SU-DHL-6 (cell line): ENCODE results near the gene DMC1.

Source experiments
- H2AFZ ChIP-seq: fragments of 200-600 bp; sonication (generic); 2 replicates; pipeline ENCODE4 v1.6.1; 2014; ENCODE audit warnings: low read depth, mild to moderate bottlenecking, moderate library complexity, mixed read lengths, antibody characterized with exemption, low read length; ENCODE audit not compliant: severe bottlenecking
- H3F3A ChIP-seq: fragments of 200-600 bp; shearing (Covaris generic); 2 replicates; pipeline ENCODE4 v1.6.0; 2016; ENCODE audit warnings: antibody characterized with exemption, mild to moderate bottlenecking; ENCODE audit not compliant: insufficient read depth
- H3K27ac ChIP-seq: fragments of 200-600 bp; sonication (generic); 2 replicates; pipeline ENCODE4 v1.5.1; 2016; ENCODE audit warnings: low read depth, mild to moderate bottlenecking, low read length, moderate library complexity, mixed read lengths
- H3K27me3 ChIP-seq: fragments of 200-600 bp; sonication (generic), shearing (Covaris generic); 2 replicates; pipeline ENCODE4 v1.6.0; 2014; ENCODE audit warnings: mild to moderate bottlenecking, low read length
- H3K36me3 ChIP-seq: fragments of 200-600 bp; sonication (generic); 2 replicates; pipeline ENCODE4 v1.6.1; 2014; ENCODE audit warnings: mild to moderate bottlenecking, low read length, mixed read lengths
- H3K4me2 ChIP-seq: fragments of 300-600, 200-600 bp; shearing (Covaris generic), sonication (generic); 2 replicates; pipeline ENCODE4 v1.6.0; 2014; ENCODE audit warnings: low read length, low read depth, mild to moderate bottlenecking; ENCODE audit not compliant: poor library complexity, severe bottlenecking
- H3K4me3 ChIP-seq: fragments of 200-600 bp; sonication (generic); 2 replicates; pipeline ENCODE4 v1.5.1; 2014; ENCODE audit warnings: antibody characterized with exemption, low read length, mild to moderate bottlenecking, mixed read lengths; ENCODE audit not compliant: insufficient read depth, poor library complexity, severe bottlenecking
- H3K79me2 ChIP-seq: fragments of 200-600 bp; sonication (generic); 2 replicates; pipeline ENCODE4 v1.6.1; 2014; ENCODE audit warnings: mild to moderate bottlenecking, low read length, moderate library complexity; ENCODE audit not compliant: insufficient read depth
- H3K9ac ChIP-seq: fragments of 200-600 bp; sonication (generic); 2 replicates; pipeline ENCODE4 v1.7.0; 2014; ENCODE audit warnings: mild to moderate bottlenecking, low read length
- H3K9me2 ChIP-seq: fragments of 200-600 bp; sonication (generic); replicated peaks from 2 replicates; pipeline ENCODE4 v1.6.1; 2014; ENCODE audit warnings: low read length; ENCODE audit not compliant: insufficient read depth
- H3K9me3 ChIP-seq: fragments of 200-600 bp; sonication (generic); 2 replicates; pipeline ENCODE4 v1.6.1; 2014; ENCODE audit warnings: low read length, mixed read lengths; ENCODE audit not compliant: insufficient read depth
- H4K20me1 ChIP-seq: fragments of 200-600 bp; sonication (generic); 2 replicates; pipeline ENCODE4 v1.6.1; 2014; ENCODE audit warnings: low read depth, mild to moderate bottlenecking, antibody characterized with exemption, low read length, moderate library complexity, mixed read lengths
- EZH2phosphoT487 ChIP-seq: fragments of 200-600 bp; sonication (generic), shearing (Covaris generic); conservative IDR thresholded peaks from 2 replicates; pipeline ENCODE4 v1.6.1; 2018; ENCODE audit warnings: mild to moderate bottlenecking, antibody characterized with exemption, low read length, moderate library complexity, mixed read lengths
- TF ChIP-seq, protein P1 (sequence below): fragments of 200-600 bp; sonication (generic); IDR thresholded peaks from one replicate; pipeline ENCODE4 v1.5.1; 2017; ENCODE audit warnings: antibody characterized with exemption, mild to moderate bottlenecking, low read length, moderate library complexity; ENCODE audit not compliant: insufficient read depth, poor library complexity, severe bottlenecking

The DMC1 gene

GRCh38 chr22:38554281-38554680 lies 15.7 kb downstream of the DMC1 start:
- Histone ChIP-seq H2AFZ (no peak overlapping the region), H3K79me2 (no peaks in the 10 kb centered on the region), H3K27ac (no peak overlapping the region), H3K4me2 (no peak overlapping the region), H3K36me3 (no peaks in the 10 kb centered on the region), H3K9me3 (no peaks in the 10 kb centered on the region), H3K4me3 (no peak overlapping the region), H3K9me2 (no peaks in the 10 kb centered on the region), H3F3A (no peaks in the 10 kb centered on the region), H3K9ac (no peak overlapping the region), H3K27me3 (no peaks in the 10 kb centered on the region), H4K20me1 (no peaks in the 10 kb centered on the region)
- TF ChIP-seq, protein P1, sequence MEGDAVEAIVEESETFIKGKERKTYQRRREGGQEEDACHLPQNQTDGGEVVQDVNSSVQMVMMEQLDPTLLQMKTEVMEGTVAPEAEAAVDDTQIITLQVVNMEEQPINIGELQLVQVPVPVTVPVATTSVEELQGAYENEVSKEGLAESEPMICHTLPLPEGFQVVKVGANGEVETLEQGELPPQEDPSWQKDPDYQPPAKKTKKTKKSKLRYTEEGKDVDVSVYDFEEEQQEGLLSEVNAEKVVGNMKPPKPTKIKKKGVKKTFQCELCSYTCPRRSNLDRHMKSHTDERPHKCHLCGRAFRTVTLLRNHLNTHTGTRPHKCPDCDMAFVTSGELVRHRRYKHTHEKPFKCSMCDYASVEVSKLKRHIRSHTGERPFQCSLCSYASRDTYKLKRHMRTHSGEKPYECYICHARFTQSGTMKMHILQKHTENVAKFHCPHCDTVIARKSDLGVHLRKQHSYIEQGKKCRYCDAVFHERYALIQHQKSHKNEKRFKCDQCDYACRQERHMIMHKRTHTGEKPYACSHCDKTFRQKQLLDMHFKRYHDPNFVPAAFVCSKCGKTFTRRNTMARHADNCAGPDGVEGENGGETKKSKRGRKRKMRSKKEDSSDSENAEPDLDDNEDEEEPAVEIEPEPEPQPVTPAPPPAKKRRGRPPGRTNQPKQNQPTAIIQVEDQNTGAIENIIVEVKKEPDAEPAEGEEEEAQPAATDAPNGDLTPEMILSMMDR = no peak
- TF ChIP-seq EZH2phosphoT487 = no peak

GRCh38 chr22:38549101-38549894 lies 20.7 kb downstream of the DMC1 start:
- Histone ChIP-seq H3K4me3 (no peak overlapping the region), H3K9me3 (no peaks in the 10 kb centered on the region), H3K9ac (no peak overlapping the region), H3K79me2 (no peaks in the 10 kb centered on the region), H3K27me3 (no peaks in the 10 kb centered on the region), H4K20me1 (no peaks in the 10 kb centered on the region), H3K36me3 (no peaks in the 10 kb centered on the region), H2AFZ (no peak overlapping the region), H3K27ac (no peak overlapping the region), H3K9me2 (no peaks in the 10 kb centered on the region), H3K4me2 (no peak overlapping the region), H3F3A (no peaks in the 10 kb centered on the region)
- TF ChIP-seq, protein P1 = no peak
- TF ChIP-seq EZH2phosphoT487 = no peak

GRCh38 chr22:38540701-38541100 lies 29.3 kb downstream of the DMC1 start:
- Histone ChIP-seq H3K9me2 (no peaks in the 10 kb centered on the region), H3K9me3 (no peaks in the 10 kb centered on the region), H3K36me3 (no peaks in the 10 kb centered on the region), H3K79me2 (no peaks in the 10 kb centered on the region), H4K20me1 (no peaks in the 10 kb centered on the region), H3K4me2 (no peak overlapping the region), H3F3A (no peaks in the 10 kb centered on the region), H3K9ac (no peak overlapping the region), H3K27me3 (no peaks in the 10 kb centered on the region), H2AFZ (no peak overlapping the region), H3K4me3 (no peak overlapping the region), H3K27ac (no peak overlapping the region)
- no peak for TF ChIP-seq EZH2phosphoT487
- TF ChIP-seq, protein P1 = no peak
